8988T (cell line): ENCODE measurements around the gene RAPGEF1.

Experiments
- DNase-seq: peaks from one replicate; pipeline ENCODE4 v3.0.0; 2011

Gene RAPGEF1

GRCh38 chr9:131619680-131620079, 120.2 kb downstream of the RAPGEF1 start:
- DNase-seq: no peak

- DNase-seq: no peak
Measured at GRCh38 chr9:131618785-131619184, 121.1 kb downstream of the RAPGEF1 start.

GRCh38 chr9:131618071-131618479, 121.8 kb downstream of the RAPGEF1 start:
- no peak for DNase-seq

- no peak for DNase-seq
Measured at GRCh38 chr9:131617611-131618010, 122.3 kb downstream of the RAPGEF1 start.

- DNase-seq: no peak
Measured at GRCh38 chr9:131616983-131617604, 122.8 kb downstream of the RAPGEF1 start.

GRCh38 chr9:131614340-131614915, 125.4 kb downstream of the RAPGEF1 start:
- DNase-seq: no peak

GRCh38 chr9:131613921-131614320, 126.0 kb downstream of the RAPGEF1 start:
- no peak for DNase-seq

GRCh38 chr9:131612851-131613250, 127.0 kb downstream of the RAPGEF1 start:
- no peak for DNase-seq

- DNase-seq: no peak
Measured at GRCh38 chr9:131611586-131612315, 128.1 kb downstream of the RAPGEF1 start.

- no peak for DNase-seq
Measured at GRCh38 chr9:131610231-131610761, 129.6 kb downstream of the RAPGEF1 start.

GRCh38 chr9:131609099-131609830, 130.6 kb downstream of the RAPGEF1 start:
- DNase-seq: no peak

- DNase-seq: peak; percentile 91
Measured at GRCh38 chr9:131608493-131609037, 131.3 kb downstream of the RAPGEF1 start.

- no peak for DNase-seq
Measured at GRCh38 chr9:131607591-131607990, 132.3 kb downstream of the RAPGEF1 start.

- no peak for DNase-seq
Measured at GRCh38 chr9:131606896-131607567, 132.8 kb downstream of the RAPGEF1 start.

GRCh38 chr9:131605770-131606590, 133.9 kb downstream of the RAPGEF1 start:
- DNase-seq: no peak

- DNase-seq: no peak
Measured at GRCh38 chr9:131603711-131604439, 136.0 kb downstream of the RAPGEF1 start.

- no peak for DNase-seq
Measured at GRCh38 chr9:131603199-131603598, 136.7 kb downstream of the RAPGEF1 start.

GRCh38 chr9:131601683-131602181, 138.1 kb downstream of the RAPGEF1 start:
- DNase-seq: no peak

GRCh38 chr9:131598121-131598520, 141.8 kb downstream of the RAPGEF1 start:
- DNase-seq: no peak

- no peak for DNase-seq
Measured at GRCh38 chr9:131597246-131597645, 142.6 kb downstream of the RAPGEF1 start.

GRCh38 chr9:131596430-131596743, 143.5 kb downstream of the RAPGEF1 start:
- no peak for DNase-seq
